Cardiac muscle cell (in vitro differentiated cells and primary cell): ENCODE results near the gene KLHDC7B. TPM values are rescaled to one million over a fixed set of nuclear protein-coding genes. Genes with fewer than 3 reads are reported as not detected.
"Not testable (repeated sequence)": the region's sequence is repeated elsewhere in the genome, so short reads cannot be mapped to it uniquely, and the experiment has no call there.

ENCODE experiments used
- DNase-seq, 2 donors: peaks; one replicate each; pipeline versions ENCODE4 v3.0.0 to v3.0.0-alpha.2; 2010 to 2017; ENCODE audit warnings: low read depth in 1 of 2, low spot score in 1 of 2
- H3K27ac ChIP-seq: fragments of 200-600 bp; sonication (generic); 2 replicates; pipeline ENCODE4 v1.5.1; 2016
- H3K27me3 ChIP-seq: fragments of 200-600 bp; sonication (generic); 2 replicates; pipeline ENCODE4 v1.6.0; 2016; ENCODE audit warnings: control low read depth
- H3K36me3 ChIP-seq: fragments of 200-600 bp; sonication (generic); 2 replicates; pipeline ENCODE4 v1.5.1; 2016; ENCODE audit warnings: control low read depth
- H3K4me1 ChIP-seq: fragments of 200-600 bp; sonication (generic); 2 replicates; pipeline ENCODE4 v1.8.1; 2017; ENCODE audit warnings: low read depth, mild to moderate bottlenecking, mixed run types
- H3K4me3 ChIP-seq: fragments of 200-600 bp; sonication (generic); 2 replicates; pipeline ENCODE4 v1.5.1; 2016; ENCODE audit warnings: mild to moderate bottlenecking
- H3K9me3 ChIP-seq: fragments of 200-600 bp; sonication (generic); 2 replicates; pipeline ENCODE4 v1.5.1; 2017; ENCODE audit warnings: low read depth, mild to moderate bottlenecking, control low read depth
- CTCF ChIP-seq: IDR thresholded peaks from 2 replicates; pipeline ENCODE4 v1.5.1; 2012; ENCODE audit warnings: low read depth, mild to moderate bottlenecking, low read length
- polyA plus RNA-seq: library from polyadenylated mRNA; unstranded; fragments of >200 nt; fragmentation: Nextera tagmentation; extraction: Ambion mirVana; gene quantifications from 2 replicates; pipeline ENCODE4 v1.2.1, GENCODE V29; 2016
- total RNA-seq: library from RNA; depleted of rRNA; stranded (reverse); fragments of >200 nt; gene quantifications from 2 replicates; pipeline ENCODE4 v1.2.3, GENCODE V29; 2016

KLHDC7B gene
- total and polyA plus RNA-seq, 2 experiments from 2014 or later, result 0.18 to 0.45 TPM

DNA sequence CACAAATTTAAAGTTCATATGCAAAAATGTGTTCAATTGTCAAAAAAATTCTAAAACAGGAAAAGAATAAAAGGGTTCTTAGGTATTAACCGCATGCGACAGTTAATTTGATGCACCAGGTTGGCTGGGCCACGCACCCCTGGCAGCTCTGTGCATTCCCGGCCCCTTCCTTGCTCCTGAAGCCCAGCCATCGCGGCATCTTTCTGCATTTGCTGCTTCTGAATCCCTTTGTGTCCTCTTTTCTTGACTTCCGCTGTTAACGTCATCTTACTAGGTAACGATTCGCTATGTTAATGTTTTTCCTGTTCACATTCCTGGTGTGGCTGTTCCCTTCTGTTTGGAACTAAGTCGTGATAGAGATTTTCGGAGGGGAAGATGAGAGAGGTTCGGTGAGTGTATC, 7.9 kb upstream of the KLHDC7B start:
- Histone ChIP-seq H3K27ac (no peak overlapping the region), H3K9me3 (no peaks in the 10 kb centered on the region), H3K4me3 (no peak overlapping the region), H3K4me1 (peaks cover 17% of the 10 kb centered on the region), H3K36me3 (no peaks in the 10 kb centered on the region), H3K27me3 (no peaks in the 10 kb centered on the region)
- no peak for DNase-seq
- no peak for TF ChIP-seq CTCF

GRCh38 chr22:50540381-50540780, 5.3 kb upstream of the KLHDC7B start:
- H3K4me3 ChIP-seq, result no peak overlapping the region
- peaks cover 6% of the 10 kb centered on the region for H3K4me1 ChIP-seq
- no peak for TF ChIP-seq CTCF
- H3K36me3 ChIP-seq, result no peaks in the 10 kb centered on the region
- no peak overlapping the region for H3K27ac ChIP-seq
- no peaks in the 10 kb centered on the region for H3K9me3 ChIP-seq
- H3K27me3 ChIP-seq, result peaks cover 7% of the 10 kb centered on the region
- no peak for DNase-seq

DNA sequence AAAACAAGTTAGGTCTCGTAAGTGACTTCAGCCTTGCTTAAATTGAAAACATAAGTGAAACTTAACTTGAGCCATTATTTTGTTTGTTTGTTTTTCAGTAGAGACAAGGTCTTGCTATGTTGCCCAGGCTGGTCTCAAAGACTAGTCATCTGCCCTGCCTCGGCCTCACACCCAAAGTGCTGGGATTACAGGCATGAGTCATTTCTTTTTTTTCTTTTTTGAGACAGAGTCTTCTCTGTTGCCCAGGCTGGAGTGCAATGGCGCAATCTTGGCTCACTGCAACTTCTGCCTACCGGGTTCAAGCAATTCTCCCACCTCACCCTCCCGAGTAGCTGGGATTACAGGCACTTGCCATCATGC, 4.1 kb upstream of the KLHDC7B start:
- H3K4me3 ChIP-seq, H3K27me3 ChIP-seq, H3K9me3 ChIP-seq, H3K27ac ChIP-seq, H3K36me3 ChIP-seq: not testable (repeated sequence)
- DNase-seq, result peak in 1 of 2 donors; percentile 85
- H3K4me1 ChIP-seq, result peaks cover 12% of the 10 kb centered on the region

DNA sequence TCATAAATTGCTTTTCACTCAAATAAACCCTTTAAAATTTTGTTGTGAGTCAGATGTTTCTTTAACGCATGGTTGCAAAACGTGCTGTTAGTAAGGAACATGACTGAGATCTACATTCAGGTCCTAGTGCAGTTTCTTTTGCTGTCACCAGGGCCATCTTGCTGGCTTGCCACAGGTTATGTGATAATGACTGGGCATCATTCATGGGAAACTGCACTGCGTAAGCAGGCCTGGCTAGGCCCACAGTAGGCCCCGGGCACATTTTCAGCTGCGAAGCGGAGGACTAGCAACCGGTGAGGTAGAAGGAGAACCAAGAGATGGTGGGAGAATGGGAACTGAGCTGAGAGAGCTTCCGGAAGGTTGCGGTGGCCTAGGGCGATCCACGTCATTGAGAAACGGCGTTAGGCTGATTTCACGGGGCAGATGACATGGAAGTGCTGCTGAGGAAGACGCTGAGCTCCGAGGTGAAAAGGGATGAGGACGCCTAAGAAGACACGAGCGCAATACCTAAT, 3.2 kb upstream of the KLHDC7B start:
- Histone ChIP-seq H3K36me3 (no peaks in the 10 kb centered on the region), H3K27ac (no peak overlapping the region), H3K4me1 (peaks cover 12% of the 10 kb centered on the region), H3K27me3 (peaks cover 7% of the 10 kb centered on the region), H3K9me3 (no peaks in the 10 kb centered on the region), H3K4me3 (no peak overlapping the region)
- TF ChIP-seq CTCF, result no peak
- DNase-seq, result no peak

GRCh38 chr22:50544078-50544745, 1.5 kb upstream of the KLHDC7B start:
- H3K4me1 ChIP-seq, result peaks cover 9% of the 10 kb centered on the region
- DNase-seq, result peak; percentile 77 to 84
- no peaks in the 10 kb centered on the region for H3K36me3 ChIP-seq
- H3K9me3 ChIP-seq, result no peaks in the 10 kb centered on the region
- H3K4me3 ChIP-seq, result no peak overlapping the region
- peak; percentile 68 for TF ChIP-seq CTCF
- no peak overlapping the region for H3K27ac ChIP-seq
- H3K27me3 ChIP-seq, result peaks cover 7% of the 10 kb centered on the region

DNA sequence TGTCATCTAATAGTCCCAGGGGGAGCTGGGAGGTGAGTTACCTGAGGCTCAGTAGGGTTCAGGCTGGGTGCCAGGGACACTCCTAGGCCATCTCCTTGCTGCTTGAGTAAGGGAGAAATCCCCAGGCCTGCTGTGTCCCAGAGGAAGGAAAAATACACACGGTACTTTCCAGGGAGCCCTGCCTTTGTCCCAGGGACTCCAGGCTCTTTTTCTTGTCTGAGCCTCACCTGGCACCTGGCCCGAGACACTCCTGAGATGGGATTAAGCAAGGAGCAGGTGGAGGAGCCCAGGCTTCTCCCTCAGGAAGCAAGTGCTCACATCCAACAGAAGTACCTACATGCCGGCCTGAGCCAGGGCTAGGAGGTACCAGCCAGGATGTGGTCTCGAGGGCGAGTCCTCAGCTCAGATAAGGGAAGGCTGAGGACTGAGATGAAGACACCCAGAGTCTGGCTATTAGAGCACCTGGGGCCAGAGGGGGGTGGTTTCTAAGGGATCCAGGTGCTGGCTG, 899 bp upstream of the KLHDC7B start:
- no peaks in the 10 kb centered on the region for H3K9me3 ChIP-seq
- peaks cover 7% of the 10 kb centered on the region for H3K27me3 ChIP-seq
- H3K4me3 ChIP-seq, result no peak overlapping the region
- DNase-seq, result no peak
- no peak for TF ChIP-seq CTCF
- H3K4me1 ChIP-seq, result peaks cover 6% of the 10 kb centered on the region
- H3K36me3 ChIP-seq, result no peaks in the 10 kb centered on the region
- no peak overlapping the region for H3K27ac ChIP-seq
